Fibroblast of peridontal ligament (primary cell): ENCODE data around the gene NME1.
"Not testable (repeated sequence)": the region's sequence is repeated elsewhere in the genome, so short reads cannot be mapped to it uniquely, and the experiment has no call there.

Source experiments
- DNase-seq: peaks from one replicate; pipeline ENCODE4 v3.0.0-alpha.2; 2010; ENCODE audit errors: extremely low read depth

NME1 gene

DNA sequence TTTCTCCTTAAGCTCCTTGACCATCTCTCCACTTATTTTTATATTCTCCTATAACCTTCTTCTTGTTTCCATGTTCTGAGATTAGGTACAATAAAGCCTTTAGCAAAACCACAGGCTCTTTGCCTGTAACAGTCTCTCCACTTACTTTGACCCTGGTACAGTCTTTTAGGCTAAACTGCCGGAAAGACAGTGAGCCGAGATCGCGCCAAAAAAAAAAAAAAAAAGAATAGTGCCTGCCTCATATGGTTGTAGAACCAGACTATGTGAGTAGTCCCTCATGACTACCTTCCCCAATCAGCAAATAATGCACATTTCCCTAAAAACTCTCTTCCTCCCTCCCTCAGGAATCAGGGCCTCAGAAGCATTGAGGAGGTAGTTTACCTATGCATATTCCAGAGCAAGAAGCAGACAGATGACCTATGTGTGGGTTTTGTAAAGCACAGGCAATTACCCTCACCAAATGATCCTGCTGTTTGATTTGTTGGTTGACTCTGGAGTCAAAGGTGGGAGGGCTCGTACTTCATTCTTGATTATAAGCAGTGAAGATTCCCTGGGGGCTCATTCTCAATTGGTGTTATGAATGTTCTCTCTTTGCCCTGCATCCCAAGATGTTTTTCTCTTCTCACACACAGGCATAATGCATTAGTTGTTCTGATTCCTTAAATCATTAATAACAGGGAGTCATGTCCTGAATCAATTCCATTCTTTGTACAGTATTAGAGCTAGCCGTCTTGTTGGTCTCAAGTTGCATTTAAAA, 8.9 kb upstream of the NME1 start:
- no peak for DNase-seq

GRCh38 chr17:51147650-51148049, 5.7 kb upstream of the NME1 start:
- peak; percentile 38 for DNase-seq

GRCh38 chr17:51149163-51149562, 4.2 kb upstream of the NME1 start:
- no peak for DNase-seq

GRCh38 chr17:51150932-51151331, 2.4 kb upstream of the NME1 start:
- DNase-seq = no peak

DNA sequence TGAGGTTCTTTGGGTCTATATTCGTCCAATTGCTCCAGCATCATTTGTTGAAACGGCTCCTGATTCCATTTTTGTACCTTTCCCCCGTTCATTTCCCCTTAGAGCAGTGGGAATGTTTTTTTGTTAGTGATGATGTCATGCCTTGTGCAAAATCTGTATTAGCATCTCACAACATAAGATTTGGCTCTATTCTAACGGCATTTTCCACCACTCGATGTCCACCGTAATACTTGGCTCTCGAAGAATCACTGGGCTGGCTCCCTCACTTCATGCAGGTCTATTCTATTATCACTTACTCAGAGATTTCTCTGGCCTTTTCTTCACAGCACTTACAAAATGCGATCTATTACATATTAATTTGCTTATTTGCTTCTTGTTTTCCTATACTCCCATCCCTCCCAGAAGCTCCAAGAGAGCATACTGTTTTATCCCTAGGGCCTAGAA, 571 bp upstream of the NME1 start:
- DNase-seq = peak; percentile 52

GRCh38 chr17:51154176-51154575, 817 bp downstream of the NME1 start:
- peak; percentile 14 for DNase-seq

DNA sequence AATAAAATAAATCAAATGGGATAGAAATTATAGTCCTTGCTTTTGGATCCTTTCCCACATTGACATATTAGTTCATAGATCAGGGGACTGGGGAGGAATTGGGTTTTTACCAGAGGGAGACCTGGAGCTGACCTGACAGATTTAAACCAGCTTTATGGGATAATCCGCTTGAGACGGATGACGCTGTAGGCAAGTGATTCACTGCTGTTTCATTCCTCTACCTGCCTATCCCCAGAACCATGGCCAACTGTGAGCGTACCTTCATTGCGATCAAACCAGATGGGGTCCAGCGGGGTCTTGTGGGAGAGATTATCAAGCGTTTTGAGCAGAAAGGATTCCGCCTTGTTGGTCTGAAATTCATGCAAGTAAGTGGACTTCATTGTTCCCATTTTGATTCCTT, 2.1 kb downstream of the NME1 start:
- no peak for DNase-seq

DNA sequence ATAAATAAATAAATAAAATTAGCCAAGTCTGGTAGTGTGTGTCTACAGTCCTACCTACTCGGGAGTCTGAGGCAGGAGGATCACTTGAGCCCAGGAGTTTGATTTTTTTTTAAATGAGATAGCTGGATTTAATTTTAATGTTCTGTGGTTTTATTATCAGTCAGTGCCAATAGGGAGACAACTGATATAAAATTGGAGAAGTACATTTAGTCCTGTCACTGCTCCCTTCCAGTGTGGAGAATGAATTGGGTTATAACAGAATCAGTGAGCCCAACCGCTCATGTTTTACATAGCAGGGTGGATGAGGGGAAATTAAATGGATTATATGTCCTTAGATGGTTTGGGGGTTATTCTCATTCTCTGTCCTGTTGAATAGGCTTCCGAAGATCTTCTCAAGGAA, 6.2 kb downstream of the NME1 start:
- DNase-seq = no peak

DNA sequence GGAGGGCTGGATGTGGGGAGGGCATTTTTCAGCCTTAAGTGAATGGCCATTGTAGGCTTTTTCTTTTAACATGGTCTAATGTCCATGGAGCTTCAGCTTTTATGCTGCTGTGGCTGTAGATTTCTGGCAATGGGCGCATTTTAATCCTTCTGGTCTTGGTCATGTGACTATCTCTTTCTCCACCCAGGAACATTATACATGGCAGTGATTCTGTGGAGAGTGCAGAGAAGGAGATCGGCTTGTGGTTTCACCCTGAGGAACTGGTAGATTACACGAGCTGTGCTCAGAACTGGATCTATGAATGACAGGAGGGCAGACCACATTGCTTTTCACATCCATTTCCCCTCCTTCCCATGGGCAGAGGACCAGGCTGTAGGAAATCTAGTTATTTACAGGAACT, 8.2 kb downstream of the NME1 start:
- DNase-seq = no peak

DNA sequence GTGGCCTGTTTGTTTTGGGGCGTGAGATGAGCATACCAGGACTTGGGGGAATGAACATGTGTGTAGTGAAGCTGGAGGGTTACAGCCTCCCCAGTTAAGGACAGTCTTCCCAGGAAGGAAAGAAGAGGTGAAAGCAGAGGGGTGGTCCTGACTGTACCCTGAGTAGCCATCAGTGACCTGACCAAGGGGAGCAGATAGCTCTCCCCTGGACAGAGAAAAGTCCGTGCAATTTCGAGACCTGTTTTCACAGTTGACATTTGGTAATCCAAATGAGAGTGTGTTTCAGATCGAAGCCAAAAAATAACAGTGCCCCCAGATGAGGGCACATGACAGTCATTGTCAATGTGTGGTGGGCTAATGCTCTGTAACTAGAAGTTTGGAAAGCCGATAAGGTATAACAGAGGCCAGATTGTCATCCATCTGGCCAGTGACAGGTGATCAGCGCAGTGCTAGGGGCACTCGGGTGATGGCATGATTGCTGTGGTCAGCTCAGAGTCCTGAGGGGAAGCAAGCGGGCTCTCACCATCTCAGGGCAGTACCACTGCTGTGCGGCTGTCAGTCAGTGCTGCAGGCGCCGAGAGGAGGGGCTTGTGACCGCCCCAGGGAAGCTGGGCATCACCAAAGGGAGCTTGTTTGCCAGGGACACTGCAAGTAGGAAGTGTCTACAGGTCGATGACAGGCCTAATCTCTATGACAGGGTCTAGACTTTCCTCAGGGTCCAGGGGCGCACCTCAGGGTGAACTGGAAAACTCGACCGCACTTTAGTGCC, 11.7 kb downstream of the NME1 start:
- no peak for DNase-seq

GRCh38 chr17:51165680-51166197, 12.4 kb downstream of the NME1 start:
- DNase-seq = no peak

DNA sequence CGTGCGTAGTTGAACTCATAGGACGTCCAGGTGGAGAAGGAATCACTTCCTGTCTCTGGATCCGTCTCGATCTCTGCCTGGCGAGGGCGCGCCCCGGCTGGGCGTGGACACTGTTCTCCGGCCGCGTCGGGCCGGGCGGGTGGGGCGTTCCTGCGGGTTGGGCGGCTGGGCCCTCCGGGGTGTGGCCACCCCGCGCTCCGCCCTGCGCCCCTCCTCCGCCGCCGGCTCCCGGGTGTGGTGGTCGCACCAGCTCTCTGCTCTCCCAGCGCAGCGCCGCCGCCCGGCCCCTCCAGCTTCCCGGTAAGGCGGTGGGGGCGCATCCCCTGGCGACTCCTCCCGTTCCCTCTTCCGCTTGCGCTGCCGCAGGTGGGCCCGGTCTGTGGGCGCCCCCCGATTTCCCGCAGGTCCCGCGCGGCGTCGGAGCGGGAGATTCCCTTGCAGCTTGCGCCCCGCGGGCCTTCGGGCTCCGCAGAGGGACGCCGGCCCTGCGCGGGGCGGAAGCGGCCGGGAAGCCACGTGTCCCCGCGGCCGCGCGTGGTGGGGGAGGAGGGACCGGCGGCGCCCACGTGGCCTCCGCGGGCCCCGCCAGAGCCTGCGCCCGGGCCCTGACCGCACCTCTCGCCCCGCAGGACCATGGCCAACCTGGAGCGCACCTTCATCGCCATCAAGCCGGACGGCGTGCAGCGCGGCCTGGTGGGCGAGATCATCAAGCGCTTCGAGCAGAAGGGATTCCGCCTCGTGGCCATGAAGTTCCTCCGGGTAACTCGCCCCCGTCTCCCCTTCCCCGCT, 13.0 kb downstream of the NME1 start, which contains the start of gene NME2:
Gene NME2 (plus strand): TSS at position 214 of the 789 bp plus-strand sequence. CDS start 420 bp downstream, at position 634.
- peak; percentile 68 for DNase-seq

GRCh38 chr17:51166987-51167931, 13.9 kb downstream of the NME1 start:
- DNase-seq = no peak

DNA sequence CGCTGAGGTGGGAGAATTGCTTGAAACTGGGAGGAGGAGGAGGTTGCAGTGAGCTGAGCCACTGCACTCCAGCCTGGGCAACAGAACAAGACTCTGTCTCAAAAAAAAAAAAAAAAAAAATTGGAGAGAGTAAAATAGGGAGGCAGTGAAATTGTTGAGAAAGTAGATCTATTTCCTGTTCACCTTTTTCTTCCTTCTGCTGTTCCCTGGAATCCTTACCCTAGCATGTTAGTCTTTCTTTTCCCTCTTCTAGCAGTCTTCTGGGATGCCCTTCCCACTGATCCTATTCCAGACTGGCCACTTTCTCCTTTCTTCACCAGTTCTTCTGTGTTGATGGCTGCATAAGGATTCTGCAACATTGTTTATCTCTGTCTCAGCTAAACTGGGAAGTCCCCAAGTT, 16.0 kb downstream of the NME1 start:
- DNase-seq = no peak

DNA sequence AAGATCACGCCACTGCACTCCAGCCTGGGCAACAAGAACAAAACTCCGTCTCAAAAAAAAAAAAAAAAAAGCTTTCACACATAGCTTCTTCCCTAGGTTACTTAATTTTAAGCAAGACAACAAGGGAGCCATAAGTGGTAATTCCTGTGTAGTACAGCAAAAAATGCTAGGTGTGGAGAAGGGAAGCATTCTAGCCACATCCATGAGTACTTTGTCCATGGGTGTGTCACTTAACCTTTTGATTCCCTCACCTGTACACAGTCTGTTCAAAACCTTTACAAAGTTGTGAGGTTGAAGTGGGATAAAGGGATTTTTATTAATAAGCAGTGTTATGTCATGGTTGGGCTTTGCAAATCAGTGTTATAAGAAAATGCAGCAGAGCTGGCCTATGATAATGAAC, 17.4 kb downstream of the NME1 start:
- no peak for DNase-seq

DNA sequence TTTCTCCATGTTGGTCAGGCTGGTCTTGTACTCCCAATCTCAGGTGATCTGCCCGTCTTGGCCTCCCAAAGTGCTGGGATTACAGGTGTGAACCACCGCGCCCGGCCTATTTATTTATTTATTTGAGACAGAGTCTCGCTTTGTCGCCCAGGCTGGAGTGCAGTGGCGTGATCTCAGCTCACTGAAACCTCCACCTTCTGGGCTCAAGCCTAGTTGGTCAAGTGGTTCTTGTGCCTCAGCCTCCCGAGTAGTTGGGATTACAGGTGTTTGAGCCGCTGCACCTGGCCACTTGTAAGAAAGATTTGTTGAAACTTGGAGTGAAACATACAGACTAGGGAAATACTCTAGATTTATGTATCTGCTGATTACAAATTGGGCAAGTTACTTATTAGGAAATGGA, 18.7 kb downstream of the NME1 start:
- not testable (repeated sequence) for DNase-seq

DNA sequence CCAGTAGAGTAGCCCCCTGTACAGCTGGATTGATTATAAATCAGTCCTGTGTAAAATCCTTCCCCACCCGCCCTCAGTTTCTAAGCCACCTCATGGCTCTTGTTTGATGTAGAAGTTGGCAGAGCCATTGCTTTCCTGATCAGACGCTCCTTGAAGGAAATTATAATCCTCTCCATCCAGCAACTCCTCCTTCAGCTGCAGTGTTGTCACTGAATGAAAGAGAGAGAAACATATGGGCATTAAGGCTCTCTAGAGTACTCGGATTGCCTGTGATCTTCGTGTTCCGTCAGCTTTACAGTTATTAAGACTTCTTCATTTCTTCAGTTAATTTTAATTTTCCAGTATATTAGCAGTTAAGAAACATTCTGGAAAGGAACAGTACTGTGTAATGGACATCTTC, 27.1 kb downstream of the NME1 start:
- DNase-seq = no peak

DNA sequence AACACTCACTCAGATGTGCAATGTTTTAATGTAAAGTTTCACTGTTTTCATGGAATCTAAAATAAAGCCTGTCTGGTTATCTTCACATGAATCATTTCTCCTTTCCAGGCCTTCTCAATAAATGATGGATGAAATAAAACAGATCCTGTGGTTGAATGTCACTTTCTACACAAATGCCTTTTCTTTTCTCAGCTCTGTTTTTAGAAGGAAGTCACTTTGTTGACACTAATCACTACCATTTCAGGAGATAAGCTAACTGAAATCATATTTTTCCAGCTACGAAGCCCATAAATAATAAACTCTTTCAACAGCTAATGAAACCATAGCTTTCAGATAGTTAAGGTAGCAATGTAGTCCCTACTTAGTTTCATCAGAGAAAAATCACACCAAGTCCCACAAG, 30.8 kb downstream of the NME1 start:
- no peak for DNase-seq

DNA sequence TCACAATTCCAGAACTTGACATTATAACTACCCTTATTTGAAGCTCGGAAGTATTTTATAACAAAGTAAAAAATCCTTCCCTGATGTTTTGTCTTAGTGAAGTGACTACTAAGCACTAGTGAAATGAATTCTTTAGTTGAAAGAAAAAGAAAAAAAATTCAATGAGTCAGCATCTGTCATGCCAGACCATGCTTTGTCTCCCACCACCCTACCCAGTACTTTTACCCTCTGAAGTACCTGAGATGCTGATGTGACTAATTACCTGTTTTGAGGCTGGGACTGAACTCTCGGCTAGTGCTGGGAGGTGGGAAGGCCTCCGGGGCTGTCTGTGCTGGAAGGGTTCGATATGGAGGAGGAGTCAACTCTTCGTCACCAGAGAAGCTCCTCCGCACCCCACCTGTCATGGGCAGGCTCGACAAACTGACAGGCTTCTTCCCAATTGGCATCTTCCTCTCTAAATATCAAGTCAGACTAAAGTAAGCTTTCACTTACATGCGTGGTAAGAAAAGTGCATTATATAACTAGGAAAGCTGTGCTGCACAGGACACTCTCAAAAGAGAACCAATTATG, 32.5 kb downstream of the NME1 start:
- no peak for DNase-seq

DNA sequence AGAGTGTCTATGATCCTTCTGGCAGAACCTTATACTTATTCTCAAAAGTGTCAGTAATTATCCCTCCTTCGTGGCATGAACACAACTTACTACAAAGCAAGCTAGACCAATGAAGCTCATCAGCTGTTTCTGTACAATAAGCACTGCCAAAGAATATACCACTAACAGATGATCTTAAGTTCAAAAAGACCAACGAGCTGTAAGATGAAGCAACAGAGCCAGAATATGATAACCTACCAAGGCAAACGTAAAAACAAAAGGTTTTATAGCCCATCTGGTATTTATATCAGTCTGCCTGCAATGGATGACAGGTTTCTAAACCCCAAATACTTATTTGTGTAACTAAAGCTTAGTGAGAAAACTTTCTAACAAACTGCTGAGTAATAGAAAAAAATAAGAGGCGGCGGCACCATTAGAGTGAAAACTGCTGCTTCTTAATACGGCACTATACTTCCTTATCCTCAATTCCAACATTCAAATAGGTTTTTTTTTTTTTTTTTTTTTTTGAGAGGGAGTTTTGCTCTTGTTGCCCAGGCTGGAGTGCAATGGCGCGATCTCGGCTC, 35.0 kb downstream of the NME1 start:
- DNase-seq = peak; percentile 44
